NCI-H146 (cell line): ENCODE results near the gene GRID1.

Experiments used
- DNase-seq: peaks from one replicate; lab custom pipeline; 2025; lab: John Stamatoyannopoulos, UW

GRID1 gene

GRCh38 chr10:85599081-85599480 lies 767.5 kb downstream of the GRID1 start:
- DNase-seq = no peak

- DNase-seq = no peak
Measured at GRCh38 chr10:85598646-85599045, 767.9 kb downstream of the GRID1 start.

- no peak for DNase-seq
Measured at GRCh38 chr10:85597006-85597405, 769.6 kb downstream of the GRID1 start.

- DNase-seq = peak; percentile 38
Measured at GRCh38 chr10:85596389-85596788, 770.2 kb downstream of the GRID1 start.

- no peak for DNase-seq
Measured at GRCh38 chr10:85594239-85594638, 772.4 kb downstream of the GRID1 start.

- DNase-seq = no peak
Measured at GRCh38 chr10:85593226-85593772, 773.3 kb downstream of the GRID1 start.

- no peak for DNase-seq
Measured at GRCh38 chr10:85581371-85581770, 785.2 kb downstream of the GRID1 start.

- no peak for DNase-seq
Measured at GRCh38 chr10:85580585-85580984, 786.0 kb downstream of the GRID1 start.

GRCh38 chr10:85578860-85579259 lies 787.7 kb downstream of the GRID1 start:
- DNase-seq = no peak

GRCh38 chr10:85575441-85575840 lies 791.2 kb downstream of the GRID1 start:
- DNase-seq = no peak

- no peak for DNase-seq
Measured at GRCh38 chr10:85570871-85571270, 795.7 kb downstream of the GRID1 start.

- DNase-seq = no peak
Measured at GRCh38 chr10:85565381-85565780, 801.2 kb downstream of the GRID1 start.

GRCh38 chr10:85558533-85558932 lies 808.1 kb downstream of the GRID1 start:
- DNase-seq = no peak

- no peak for DNase-seq
Measured at GRCh38 chr10:85557706-85558105, 808.9 kb downstream of the GRID1 start.

- DNase-seq = no peak
Measured at GRCh38 chr10:85557077-85557476, 809.5 kb downstream of the GRID1 start.
